ENCODE measurements around the gene C9orf40. TPM values are rescaled to one million over a fixed set of nuclear protein-coding genes. Genes with fewer than 3 reads are reported as not detected.

The C9orf40 gene
- total RNA-seq, 6 experiments from 2014 or later = 1.6 to 4.0 (median 3.0) TPM

DNA sequence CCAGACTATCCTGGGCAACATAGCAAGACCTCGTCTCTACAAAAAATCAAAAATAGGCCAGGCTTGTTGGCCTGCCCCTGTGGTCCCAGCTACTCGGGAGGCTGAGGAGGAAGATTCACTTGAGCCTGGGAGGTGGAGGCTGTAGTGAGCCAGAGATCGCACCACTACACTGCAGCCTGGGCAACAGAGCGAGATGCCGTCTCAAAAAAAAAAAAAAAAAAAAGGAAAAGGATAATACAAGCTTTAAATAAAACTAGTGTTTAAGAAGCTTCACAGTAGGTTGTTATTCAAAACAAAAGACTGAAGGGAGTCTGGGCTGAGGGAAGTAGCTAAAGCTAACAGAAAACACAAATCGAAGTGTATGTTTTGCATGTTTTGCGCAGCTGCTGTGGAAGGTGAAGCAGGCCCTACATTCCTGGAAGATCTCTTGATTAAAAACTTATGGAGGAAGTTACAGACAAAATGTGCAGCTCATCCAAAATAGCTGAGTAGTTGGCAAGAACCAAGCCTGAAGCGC lies 581 bp upstream of the C9orf40 start:
- no peak for DNase-seq
- intact Hi-C loops (cut with DNase I) = no loop called here

DNA sequence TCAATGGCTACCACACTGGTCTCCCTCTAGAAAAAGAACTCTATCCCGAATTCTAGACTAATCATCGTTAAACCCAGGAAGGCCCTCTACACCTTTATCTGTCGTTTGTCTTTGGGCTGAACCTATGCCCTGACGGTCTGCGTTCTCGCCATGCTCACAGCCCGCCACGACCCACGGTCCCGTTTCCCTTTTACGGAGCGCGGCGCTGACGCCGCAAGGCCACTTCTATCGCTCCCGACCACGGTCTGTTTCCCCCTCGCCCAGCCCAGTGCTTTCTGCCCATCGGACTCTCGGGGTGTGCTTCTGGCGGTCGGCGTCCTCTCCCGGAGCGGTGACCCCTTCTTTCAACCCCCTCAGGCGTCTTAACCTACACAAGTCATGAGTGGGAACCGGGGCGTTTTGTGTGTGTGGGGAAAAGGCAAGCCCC lies 974 bp downstream of the C9orf40 start:
- TF ChIP-seq POLR2A (IDR thresholded peaks at IDR 0.05) = no peak
- TF ChIP-seq, protein P1, sequence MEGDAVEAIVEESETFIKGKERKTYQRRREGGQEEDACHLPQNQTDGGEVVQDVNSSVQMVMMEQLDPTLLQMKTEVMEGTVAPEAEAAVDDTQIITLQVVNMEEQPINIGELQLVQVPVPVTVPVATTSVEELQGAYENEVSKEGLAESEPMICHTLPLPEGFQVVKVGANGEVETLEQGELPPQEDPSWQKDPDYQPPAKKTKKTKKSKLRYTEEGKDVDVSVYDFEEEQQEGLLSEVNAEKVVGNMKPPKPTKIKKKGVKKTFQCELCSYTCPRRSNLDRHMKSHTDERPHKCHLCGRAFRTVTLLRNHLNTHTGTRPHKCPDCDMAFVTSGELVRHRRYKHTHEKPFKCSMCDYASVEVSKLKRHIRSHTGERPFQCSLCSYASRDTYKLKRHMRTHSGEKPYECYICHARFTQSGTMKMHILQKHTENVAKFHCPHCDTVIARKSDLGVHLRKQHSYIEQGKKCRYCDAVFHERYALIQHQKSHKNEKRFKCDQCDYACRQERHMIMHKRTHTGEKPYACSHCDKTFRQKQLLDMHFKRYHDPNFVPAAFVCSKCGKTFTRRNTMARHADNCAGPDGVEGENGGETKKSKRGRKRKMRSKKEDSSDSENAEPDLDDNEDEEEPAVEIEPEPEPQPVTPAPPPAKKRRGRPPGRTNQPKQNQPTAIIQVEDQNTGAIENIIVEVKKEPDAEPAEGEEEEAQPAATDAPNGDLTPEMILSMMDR (IDR thresholded peaks at IDR 0.05) = no peak
- Histone ChIP-seq H3K27ac (peak overlapping the region; percentile 94), H3K9me3 (no peaks in the 10 kb centered on the region), H3K4me3 (peak overlapping the region; percentile 78 to 93 (median 91)), H3K27me3 (no peaks in the 10 kb centered on the region), H3K4me1 (no peaks in the 10 kb centered on the region), H3K36me3 (no peaks in the 10 kb centered on the region)
- peak; percentile 40 to 59 (median 42) for ATAC-seq
- intact Hi-C loops (cut with DNase I) = no loop called here
- WGBS (ENCODE audit: insufficient coverage, low coverage, low lambda C conversion rate, missing lambda C conversion rate) = under 1% methylated on average over 27 of the region's 30 CpGs
- peak; percentile 55 to 73 (median 60) for DNase-seq

More for the DNA sequence above, 581 bp upstream of the C9orf40 start:
- H3K4me1 ChIP-seq = no peaks in the 10 kb centered on the region
- H3K27ac ChIP-seq = peak overlapping the region in 2 of 3 donors; percentile 94
- no peak for ATAC-seq
- WGBS (ENCODE audit: insufficient coverage, low coverage, low lambda C conversion rate, missing lambda C conversion rate) = 50% methylated on average over 6 of the region's 8 CpGs
- H3K27me3 ChIP-seq = no peaks in the 10 kb centered on the region
- H3K36me3 ChIP-seq = no peaks in the 10 kb centered on the region
- TF ChIP-seq, protein P1 (IDR thresholded peaks at IDR 0.05) = no peak
- TF ChIP-seq POLR2A (IDR thresholded peaks at IDR 0.05) = no peak
- peak overlapping the region; percentile 78 to 93 (median 91) for H3K4me3 ChIP-seq
- no peaks in the 10 kb centered on the region for H3K9me3 ChIP-seq

DNA sequence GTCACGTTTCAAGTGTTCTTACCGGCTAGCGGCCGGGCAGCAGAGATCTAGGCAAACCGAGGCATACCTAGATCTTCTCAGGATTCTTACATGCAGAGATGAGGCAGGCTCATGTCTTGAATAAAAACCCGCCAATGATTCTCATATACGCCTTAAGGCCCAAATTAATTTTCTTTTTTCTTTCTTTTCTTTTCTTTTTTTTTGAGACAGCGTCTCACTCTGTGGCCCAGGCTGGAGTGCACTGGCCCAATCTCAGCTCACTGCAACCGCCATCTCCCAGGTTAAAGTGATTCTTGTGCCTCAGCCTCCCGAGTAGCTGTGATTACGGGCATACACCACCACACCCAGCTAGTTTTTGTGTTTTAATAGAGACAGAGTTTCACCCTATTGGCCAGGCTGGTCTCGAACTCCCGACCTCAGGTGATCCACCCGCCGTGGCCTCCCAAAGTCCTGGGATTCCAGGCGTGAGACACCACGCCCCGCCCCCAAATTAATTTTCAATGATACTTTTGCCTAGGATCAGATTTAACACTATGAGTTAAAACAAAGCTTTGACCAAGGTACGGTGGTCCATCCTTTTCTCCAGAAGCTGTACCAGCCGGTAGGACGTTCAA lies 1.5 kb downstream of the C9orf40 start:
- 57% methylated on average over 18 of the region's 21 CpGs for WGBS (ENCODE audit: insufficient coverage, low coverage, low lambda C conversion rate, missing lambda C conversion rate)
- no peak for TF ChIP-seq POLR2A (IDR thresholded peaks at IDR 0.05)
- TF ChIP-seq, protein P1 (IDR thresholded peaks at IDR 0.05) = no peak
- Histone ChIP-seq H3K36me3 (no peaks in the 10 kb centered on the region), H3K9me3 (no peaks in the 10 kb centered on the region), H3K27ac (peak overlapping the region; percentile 94), H3K4me3 (peak overlapping the region; percentile 78 to 93 (median 91)), H3K27me3 (no peaks in the 10 kb centered on the region), H3K4me1 (no peaks in the 10 kb centered on the region)
- intact Hi-C loops (cut with DNase I) = no loop called here
- ATAC-seq (no peak), DNase-seq (no peak)

DNA sequence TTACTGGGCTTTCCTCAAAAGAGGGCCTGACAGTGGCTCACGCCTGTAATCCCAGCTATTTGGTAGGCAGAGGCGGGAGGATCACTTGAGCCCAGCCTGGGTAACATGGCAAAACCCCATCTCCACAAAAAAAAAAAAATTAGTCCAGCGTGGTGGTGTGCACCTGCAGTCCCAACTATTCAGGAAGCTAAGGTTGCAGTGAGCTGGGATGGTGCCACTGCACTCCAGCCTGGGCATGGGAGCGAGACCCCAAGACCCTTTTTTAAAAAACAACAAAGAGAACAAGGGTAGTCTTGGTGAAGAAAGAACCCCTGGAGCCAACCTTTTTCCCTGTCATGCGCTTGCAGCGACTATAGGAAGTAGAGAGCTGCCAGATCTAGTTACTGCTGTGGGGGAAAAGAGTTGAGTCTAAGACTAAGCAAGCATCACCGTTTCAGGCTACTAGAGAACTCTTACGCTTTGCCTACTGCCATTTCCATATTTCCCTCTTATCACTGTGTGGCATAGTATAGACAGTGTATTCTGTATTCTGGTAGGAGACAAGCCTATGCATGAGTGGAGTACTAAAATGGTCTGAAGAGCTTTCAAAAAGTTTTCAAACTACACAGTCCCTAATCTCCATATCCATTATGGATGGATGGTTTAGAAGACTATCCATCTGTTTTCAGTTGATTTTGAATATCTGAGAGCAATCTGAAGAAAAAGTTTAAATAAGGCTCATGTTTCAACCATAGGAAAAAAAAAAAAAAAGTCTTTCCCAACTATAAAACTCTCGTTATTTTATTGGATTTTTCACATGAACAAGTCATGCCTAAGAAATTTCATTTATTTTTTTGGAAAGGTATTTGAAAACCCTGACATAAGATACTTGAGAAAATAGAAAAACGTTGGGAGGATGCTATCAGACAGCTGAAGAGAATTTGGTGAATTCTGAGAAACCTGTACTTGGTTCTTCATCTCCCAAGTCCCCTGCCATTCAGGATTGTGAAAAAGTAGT lies 2.6 kb downstream of the C9orf40 start:
- TF ChIP-seq POLR2A (IDR thresholded peaks at IDR 0.05) = no peak
- TF ChIP-seq, protein P1 (IDR thresholded peaks at IDR 0.05) = no peak
- Histone ChIP-seq H3K4me3 (no peak overlapping the region), H3K27ac (no peak overlapping the region), H3K36me3 (no peaks in the 10 kb centered on the region), H3K9me3 (no peaks in the 10 kb centered on the region), H3K4me1 (no peaks in the 10 kb centered on the region), H3K27me3 (no peaks in the 10 kb centered on the region)
- intact Hi-C loops (cut with DNase I) = no loop called here
- no peak for DNase-seq
- 91% methylated on average over 6 of the region's 10 CpGs for WGBS (ENCODE audit: insufficient coverage, low coverage, low lambda C conversion rate, missing lambda C conversion rate)
- no peak for ATAC-seq
